ENCODE data around the gene SEC24C.

Gene SEC24C

GRCh38 chr10:73814276-73814895, 70.2 kb downstream of the SEC24C start:
- no peak for DNase-seq

GRCh38 chr10:73814896-73815718, 70.9 kb downstream of the SEC24C start:
- DNase-seq: peak; percentile 13

GRCh38 chr10:73815719-73816030, 71.5 kb downstream of the SEC24C start:
- DNase-seq: no peak

GRCh38 chr10:73816917-73817729, 73.0 kb downstream of the SEC24C start:
- no peak for DNase-seq

- DNase-seq: no peak
These were observed 73.7 kb downstream of the SEC24C start for GRCh38 chr10:73817826-73818225.

- no peak for DNase-seq
These were observed 74.2 kb downstream of the SEC24C start for GRCh38 chr10:73818402-73818801.

- DNase-seq: no peak
These were observed 74.9 kb downstream of the SEC24C start for GRCh38 chr10:73819081-73819480.

GRCh38 chr10:73819513-73820093, 75.4 kb downstream of the SEC24C start:
- no peak for DNase-seq

Data from MV-4-11 (cell line).